SK-N-SH (cell line): ENCODE measurements around the gene AP1S3.

Source experiments
- CHD2 ChIP-seq: fragments of 150-350 bp; IDR thresholded peaks from 2 replicates; pipeline ENCODE4 v1.6.1; 2018; ENCODE audit warnings: low read length; ENCODE audit not compliant: partially characterized antibody
- CTCF ChIP-seq: fragments of 200-600 bp; sonication (generic); IDR thresholded peaks from 2 replicates; pipeline ENCODE4 v1.6.1; 2017; ENCODE audit warnings: antibody characterized with exemption, mild to moderate bottlenecking, moderate library complexity
- GABPA ChIP-seq: IDR thresholded peaks from 2 replicates; pipeline ENCODE4 v1.4.0; 2012; ENCODE audit warnings: low read depth, mild to moderate bottlenecking
- MAX ChIP-seq: IDR thresholded peaks from 2 replicates; pipeline ENCODE4 v1.4.0; 2012; ENCODE audit warnings: low read depth
- NFIC ChIP-seq: IDR thresholded peaks from 2 replicates; pipeline ENCODE4 v1.4.0; 2012; ENCODE audit warnings: borderline replicate concordance
- RAD21 ChIP-seq: IDR thresholded peaks from 2 replicates; pipeline ENCODE4 v1.6.1; 2012; ENCODE audit warnings: mild to moderate bottlenecking, low read length
- RFX5 ChIP-seq: IDR thresholded peaks from 2 replicates; pipeline ENCODE4 v1.6.1; 2012; ENCODE audit warnings: mild to moderate bottlenecking, improper control_type of control experiment, low read length

- TF ChIP-seq CHD2, result no peak
- TF ChIP-seq CTCF, result no peak
- TF ChIP-seq RFX5, result no peak
- TF ChIP-seq RAD21, result no peak
- TF ChIP-seq MAX, result no peak
- TF ChIP-seq GABPA, result no peak
- no peak for TF ChIP-seq NFIC
Measured at GRCh38 chr2:223740679-223741078, 96.7 kb downstream of the AP1S3 start.
